IMR-90 (cell line): ENCODE data around the gene NCKAP5. TPM values are rescaled to one million over a fixed set of nuclear protein-coding genes. Genes with fewer than 3 reads are reported as not detected.

Source experiments
- ATAC-seq: fragments of 200-7000 bp; cut with Tn5 transposase; 2 replicates; pipeline ENCODE4 v1.9.1; 2020; ENCODE audit warnings: low read depth, mild to moderate bottlenecking, moderate library complexity
- BruUV-seq: library from RNA; stranded (reverse); fragments of 400-500 nt; replicated peaks from 2 replicates; lab custom pipeline; 2021; lab: Mats Ljungman, UMichigan
- CTCF ChIA-PET: fragments of 300-600 bp; formaldehyde crosslinking; extraction: SDS; loops from one replicate; lab custom pipeline; 2021; ENCODE audit warnings: antibody characterized with exemption; lab: Yijun Ruan, JAX
- POLR2A ChIA-PET: fragments of 300-600 bp; sonication (Branson Sonifier 250); formaldehyde crosslinking; loops from one replicate; lab custom pipeline; 2022; ENCODE audit warnings: antibody characterized with exemption; ENCODE audit not compliant: unreplicated experiment; lab: Charles Lee
- DNase-seq: peaks from one replicate; pipeline ENCODE4 v3.0.0; 2013
- H2AFZ ChIP-seq: replicated peaks from 2 replicates; pipeline ENCODE3; 2013; ENCODE audit warnings: low read length, mild to moderate bottlenecking; ENCODE audit not compliant: poor library complexity
- H2AK5ac ChIP-seq: 2 replicates; pipeline ENCODE4 v1.6.1; 2013; ENCODE audit warnings: low read depth, low read length, inconsistent platforms
- H2AK9ac ChIP-seq: replicated peaks from 2 replicates; pipeline ENCODE3; 2013; ENCODE audit warnings: mild to moderate bottlenecking, low read depth, low read length, moderate library complexity; ENCODE audit not compliant: poor library complexity
- H2BK120ac ChIP-seq: 2 replicates; pipeline ENCODE4 v1.6.1; 2013; ENCODE audit warnings: low read depth, low read length, inconsistent platforms
- H2BK15ac ChIP-seq: 3 replicates; pipeline ENCODE4 v1.6.1; 2013; ENCODE audit warnings: low read depth, low read length, inconsistent platforms
- H2BK20ac ChIP-seq: 2 replicates; pipeline ENCODE4 v1.6.1; 2013; ENCODE audit warnings: low read depth, mild to moderate bottlenecking, inconsistent platforms, low read length, moderate library complexity
- H2BK5ac ChIP-seq: 2 replicates; pipeline ENCODE4 v1.6.1; 2013; ENCODE audit warnings: mild to moderate bottlenecking, low read depth, low read length, inconsistent platforms; ENCODE audit not compliant: poor library complexity, severe bottlenecking
- H3K14ac ChIP-seq: replicated peaks from 2 replicates; pipeline ENCODE4 v1.6.1; 2013; ENCODE audit warnings: low read depth, low read length, inconsistent platforms
- H3K18ac ChIP-seq: 2 replicates; pipeline ENCODE4 v1.6.1; 2013; ENCODE audit warnings: low read depth, low read length, control low read depth
- H3K23ac ChIP-seq: 2 replicates; pipeline ENCODE4 v1.6.1; 2013; ENCODE audit warnings: low read depth, low read length, inconsistent platforms
- H3K27ac ChIP-seq: 2 replicates; pipeline ENCODE4 v1.5.1; 2013; ENCODE audit warnings: mild to moderate bottlenecking, control low read depth, low read length; ENCODE audit not compliant: insufficient read depth
- H3K27me3 ChIP-seq: 2 replicates; pipeline ENCODE4 v1.6.1; 2013; ENCODE audit warnings: low read length; ENCODE audit not compliant: control insufficient read depth, insufficient read depth
- H3K36me3 ChIP-seq: 2 replicates; pipeline ENCODE4 v1.6.1; 2013; ENCODE audit warnings: low read length, mixed read lengths; ENCODE audit not compliant: control insufficient read depth, insufficient read depth
- H3K4ac ChIP-seq: 2 replicates; pipeline ENCODE4 v1.6.1; 2013; ENCODE audit warnings: low read depth, low read length, inconsistent platforms
- H3K4me1 ChIP-seq: 2 replicates; pipeline ENCODE4 v1.6.1; 2013; ENCODE audit warnings: low read length, mixed read lengths; ENCODE audit not compliant: control insufficient read depth, insufficient read depth
- H3K4me2 ChIP-seq: 2 replicates; pipeline ENCODE4 v1.6.1; 2013; ENCODE audit warnings: low read depth, mild to moderate bottlenecking, control low read depth, low read length, moderate library complexity
- H3K4me3 ChIP-seq: 2 replicates; pipeline ENCODE4 v1.5.1; 2013; ENCODE audit warnings: low read depth, mild to moderate bottlenecking, control low read depth, low read length, moderate library complexity; ENCODE audit not compliant: insufficient read depth
- H3K56ac ChIP-seq: 2 replicates; pipeline ENCODE4 v1.6.1; 2013; ENCODE audit warnings: low read length, inconsistent platforms; ENCODE audit not compliant: insufficient read depth; ENCODE audit errors: extremely low read depth
- H3K79me1 ChIP-seq, 2 experiments: 2 replicates each; pipeline ENCODE4 v1.6.1; 2013; ENCODE audit warnings: low read length in 2 of 2, inconsistent platforms in 1 of 2, low read depth in 1 of 2
- H3K9ac ChIP-seq: 2 replicates; pipeline ENCODE4 v1.6.1; 2013; ENCODE audit warnings: low read depth, low read length, control low read depth
- H3K9me1 ChIP-seq: 2 replicates; pipeline ENCODE4 v1.6.1; 2013; ENCODE audit warnings: low read length, inconsistent platforms; ENCODE audit not compliant: insufficient read depth
- H3K9me3 ChIP-seq: 2 replicates; pipeline ENCODE4 v1.6.1; 2013; ENCODE audit warnings: low read length; ENCODE audit not compliant: control insufficient read depth, insufficient read depth
- H4K20me1 ChIP-seq: 2 replicates; pipeline ENCODE4 v1.6.1; 2013; ENCODE audit warnings: low read length, inconsistent platforms; ENCODE audit not compliant: insufficient read depth
- H4K5ac ChIP-seq: 2 replicates; pipeline ENCODE4 v1.6.1; 2013; ENCODE audit warnings: mild to moderate bottlenecking, low read depth, low read length, control low read depth
- H4K8ac ChIP-seq, 2 experiments: 2 replicates each; pipeline ENCODE4 v1.6.1; 2013; ENCODE audit warnings: low read depth in 2 of 2, low read length in 2 of 2, control low read depth in 1 of 2, inconsistent platforms in 1 of 2
- H4K91ac ChIP-seq: 2 replicates; pipeline ENCODE4 v1.6.1; 2013; ENCODE audit warnings: low read depth, low read length, inconsistent platforms; ENCODE audit not compliant: insufficient read depth
- MXI1 ChIP-seq: IDR thresholded peaks from 2 replicates; pipeline ENCODE4 v1.6.1; 2012; ENCODE audit warnings: low read depth, mild to moderate bottlenecking, low read length, moderate library complexity, borderline replicate concordance
- WGBS, 2 experiments: methylation state at CpG; one replicate each; pipeline versions ENCODE4 v1.1.5 to v1.1.7; 2013; ENCODE audit warnings: missing lambda C conversion rate in 2 of 2; ENCODE audit not compliant: insufficient read length in 1 of 2; ENCODE audit errors: extremely low coverage in 2 of 2; 5-methylcytosine and 5-hydroxymethylcytosine counted together
- dilution Hi-C: fragments of 300-500 bp; cut with HindIII; formaldehyde crosslinking; loops from one replicate; pipeline ENCODE4 v1.14.3; 2018; ENCODE audit warnings: low sequenced_read_pairs; ENCODE audit not compliant: unreplicated experiment
- in situ Hi-C: fragments of 300-500 bp; cut with MboI; formaldehyde crosslinking; loops from 3 replicates; pipeline ENCODE4 v1.14.3; 2019; ENCODE audit warnings: low sequenced_read_pairs, inconsistent platforms, mixed read lengths
- intact Hi-C: fragments of 100-400 bp; cut with micrococcal nuclease; formaldehyde crosslinking; loops from 2 replicates; pipeline ENCODE4 v1.10.0; 2022
- polyA plus RNA-seq, 3 experiments: library from polyadenylated mRNA; depleted of rRNA; stranded (reverse); fragments of >200 nt; gene quantifications; 2 replicates each; pipeline ENCODE4 v1.2.3, GENCODE V29; 2012; ENCODE audit warnings: low replicate concordance in 1 of 3
- total RNA-seq: library from RNA; depleted of rRNA; stranded (reverse); fragments of >200 nt; gene quantifications from 2 replicates; pipeline ENCODE4 v1.2.3, GENCODE V29; 2012

NCKAP5 gene
- total and polyA plus RNA-seq, 2 of the 4 experiments (the other 2 are of a cell fraction) = 2.7 to 3.9 TPM

- H3K9ac ChIP-seq = no peak overlapping the region
- intact Hi-C loops (no loop called here), in situ Hi-C loops (no loop called here), dilution Hi-C loops (no loop called here)
- no peak for DNase-seq
- H3K4me2 ChIP-seq = no peak overlapping the region
- peak overlapping the region; percentile 21; the same call in 1 of the 2 replicates for H2BK20ac ChIP-seq
- no peaks in the 10 kb centered on the region for H3K27me3 ChIP-seq
- H4K91ac ChIP-seq = no peak overlapping the region
- H4K5ac ChIP-seq = no peak overlapping the region; the same call in 1 of the 2 replicates
- CTCF ChIA-PET = no interaction called here
- no peak overlapping the region for H2AFZ ChIP-seq
- H2AK9ac ChIP-seq = no peak overlapping the region
- no peak overlapping the region for H4K8ac ChIP-seq
- no peak overlapping the region for H2BK5ac ChIP-seq
- H3K9me3 ChIP-seq = no peaks in the 10 kb centered on the region
- H3K56ac ChIP-seq = no peak overlapping the region
- no peak overlapping the region for H3K4me3 ChIP-seq
- H3K4ac ChIP-seq = peak overlapping the region; percentile 5; the same call in 1 of the 2 replicates
- no CpG with 5 or more reads among the region's 1 CpG for WGBS, 2 experiments
- H4K20me1 ChIP-seq = no peaks in the 10 kb centered on the region
- H3K79me1 ChIP-seq = peaks cover 0 to 9% of the 10 kb centered on the region in 2 experiments; a peak in 1 of 4 replicates
- H3K4me1 ChIP-seq = peaks cover 9% of the 10 kb centered on the region; the same call in 1 of the 2 replicates
- no TSS peak for BruUV-seq
- H2BK15ac ChIP-seq = 0 out of 3 replicates have a peak overlapping the region, but pooled peaks have one; percentile 72
- H3K9me1 ChIP-seq = peaks cover 7% of the 10 kb centered on the region; the same call in 1 of the 2 replicates
- POLR2A ChIA-PET = no interaction called here
- no peaks in the 10 kb centered on the region for H3K36me3 ChIP-seq
- no peak overlapping the region for H3K18ac ChIP-seq
- peak overlapping the region; percentile 29; the same call in 1 of the 2 replicates for H2AK5ac ChIP-seq
- no peak for ATAC-seq
- H2BK120ac ChIP-seq = peak overlapping the region; percentile 5; the same call in 1 of the 2 replicates
- no peak overlapping the region for H3K27ac ChIP-seq
- H3K14ac ChIP-seq = no peak overlapping the region
- H3K23ac ChIP-seq = no peak overlapping the region
- TF ChIP-seq MXI1 = no peak
These were observed 207.4 kb downstream of the NCKAP5 start for GRCh38 chr2:133360882-133361281.
